BE2C (cell line): ENCODE results near the gene FUT6. TPM values are rescaled to one million over a fixed set of nuclear protein-coding genes. Genes with fewer than 3 reads are reported as not detected.
"Not testable (repeated sequence)": the region's sequence is repeated elsewhere in the genome, so short reads cannot be mapped to it uniquely, and the experiment has no call there.

ENCODE experiments used
- DNase-seq: peaks from one replicate; pipeline ENCODE4 v3.0.0-alpha.2; 2020
- H3K27me3 ChIP-seq: fragments of 250-450 bp; sonication (Bioruptor Pico); 2 replicates; pipeline ENCODE4 v1.5.1; 2020; ENCODE audit warnings: mild to moderate bottlenecking
- H3K36me3 ChIP-seq: fragments of 250-450 bp; sonication (Bioruptor Pico); 2 replicates; pipeline ENCODE4 v1.5.1; 2020; ENCODE audit warnings: mild to moderate bottlenecking
- H3K4me1 ChIP-seq: fragments of 250-450 bp; sonication (Bioruptor Pico); 2 replicates; pipeline ENCODE4 v1.5.1; 2020
- H3K4me3 ChIP-seq: 2 replicates; pipeline ENCODE4 v1.5.1; 2011; ENCODE audit warnings: low read depth, low read length
- H3K9me3 ChIP-seq: fragments of 250-450 bp; sonication (Bioruptor Pico); 2 replicates; pipeline ENCODE4 v1.5.1; 2020
- polyA plus RNA-seq: library from polyadenylated mRNA; unstranded; fragments of >200 nt; gene quantifications from one replicate; pipeline ENCODE4 v1.2.1, GENCODE V29; 2012; ENCODE audit warnings: low read depth, missing spikeins; ENCODE audit not compliant: insufficient read length, insufficient read depth
- TF ChIP-seq, protein P1 (sequence below): IDR thresholded peaks from 2 replicates; pipeline ENCODE4 v1.5.1; 2012; ENCODE audit warnings: mild to moderate bottlenecking, low read depth, low read length

The FUT6 gene, protein sequence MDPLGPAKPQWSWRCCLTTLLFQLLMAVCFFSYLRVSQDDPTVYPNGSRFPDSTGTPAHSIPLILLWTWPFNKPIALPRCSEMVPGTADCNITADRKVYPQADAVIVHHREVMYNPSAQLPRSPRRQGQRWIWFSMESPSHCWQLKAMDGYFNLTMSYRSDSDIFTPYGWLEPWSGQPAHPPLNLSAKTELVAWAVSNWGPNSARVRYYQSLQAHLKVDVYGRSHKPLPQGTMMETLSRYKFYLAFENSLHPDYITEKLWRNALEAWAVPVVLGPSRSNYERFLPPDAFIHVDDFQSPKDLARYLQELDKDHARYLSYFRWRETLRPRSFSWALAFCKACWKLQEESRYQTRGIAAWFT
- polyA plus RNA-seq, result not detected

DNA sequence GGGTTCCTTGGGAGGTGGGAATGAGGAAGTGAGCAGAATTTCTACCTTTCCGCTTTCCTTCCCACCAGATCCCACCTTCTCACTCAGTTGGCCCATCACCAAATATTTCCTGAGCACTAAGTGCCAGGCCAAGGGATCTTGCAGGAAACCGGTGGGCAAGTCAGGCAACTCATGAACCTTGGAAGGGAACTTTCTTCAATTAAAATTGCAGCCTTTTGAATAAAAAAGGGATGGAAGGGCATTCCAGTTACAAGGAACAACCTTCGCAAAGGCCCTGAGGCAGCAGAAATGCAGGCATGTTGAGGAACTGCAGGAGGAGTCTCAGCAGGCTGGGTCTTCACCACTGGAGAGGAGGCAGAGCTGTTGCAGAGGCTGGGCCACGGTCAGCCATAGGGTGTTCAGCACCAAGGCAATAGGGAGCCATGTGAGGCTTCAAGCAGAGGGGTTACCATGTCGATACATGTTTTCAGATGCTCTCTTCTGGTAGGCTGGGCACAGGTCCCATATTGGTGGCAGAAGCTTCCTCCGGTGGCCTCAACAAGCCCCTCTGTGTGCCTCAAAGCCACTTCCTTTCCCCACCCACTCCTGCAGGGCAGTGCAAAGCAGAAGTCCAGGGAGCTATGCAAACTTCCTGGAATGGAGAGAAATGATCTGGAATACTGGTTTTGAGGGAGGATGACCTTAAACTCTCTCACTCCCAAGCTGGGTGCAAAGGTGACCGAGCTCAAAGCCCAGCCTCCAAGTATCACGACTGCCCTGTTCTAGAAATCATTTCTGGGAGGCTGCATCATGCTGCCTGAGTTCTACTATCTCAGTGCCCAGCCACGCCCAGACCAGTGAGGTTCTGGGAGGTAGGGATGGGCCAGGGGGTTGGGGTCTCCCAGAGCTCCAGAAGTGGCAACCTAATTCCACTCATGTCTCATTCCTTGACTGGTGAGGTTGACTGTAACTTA lies at the start of gene FUT6:
Gene FUT6 (minus strand): TSS at position 638 of the 953 bp plus-strand sequence. CDS start 7,135 bp downstream, outside the sequence.
- H3K4me1 ChIP-seq, result no peaks in the 10 kb centered on the region
- no peaks in the 10 kb centered on the region; the same call in 1 of the 2 replicates for H3K9me3 ChIP-seq
- no peaks in the 10 kb centered on the region for H3K27me3 ChIP-seq
- H3K36me3 ChIP-seq, result no peaks in the 10 kb centered on the region
- H3K4me3 ChIP-seq, result no peak within 1 kb of the TSS
- no peak for DNase-seq
- TF ChIP-seq, protein P1, sequence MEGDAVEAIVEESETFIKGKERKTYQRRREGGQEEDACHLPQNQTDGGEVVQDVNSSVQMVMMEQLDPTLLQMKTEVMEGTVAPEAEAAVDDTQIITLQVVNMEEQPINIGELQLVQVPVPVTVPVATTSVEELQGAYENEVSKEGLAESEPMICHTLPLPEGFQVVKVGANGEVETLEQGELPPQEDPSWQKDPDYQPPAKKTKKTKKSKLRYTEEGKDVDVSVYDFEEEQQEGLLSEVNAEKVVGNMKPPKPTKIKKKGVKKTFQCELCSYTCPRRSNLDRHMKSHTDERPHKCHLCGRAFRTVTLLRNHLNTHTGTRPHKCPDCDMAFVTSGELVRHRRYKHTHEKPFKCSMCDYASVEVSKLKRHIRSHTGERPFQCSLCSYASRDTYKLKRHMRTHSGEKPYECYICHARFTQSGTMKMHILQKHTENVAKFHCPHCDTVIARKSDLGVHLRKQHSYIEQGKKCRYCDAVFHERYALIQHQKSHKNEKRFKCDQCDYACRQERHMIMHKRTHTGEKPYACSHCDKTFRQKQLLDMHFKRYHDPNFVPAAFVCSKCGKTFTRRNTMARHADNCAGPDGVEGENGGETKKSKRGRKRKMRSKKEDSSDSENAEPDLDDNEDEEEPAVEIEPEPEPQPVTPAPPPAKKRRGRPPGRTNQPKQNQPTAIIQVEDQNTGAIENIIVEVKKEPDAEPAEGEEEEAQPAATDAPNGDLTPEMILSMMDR, result no peak

DNA sequence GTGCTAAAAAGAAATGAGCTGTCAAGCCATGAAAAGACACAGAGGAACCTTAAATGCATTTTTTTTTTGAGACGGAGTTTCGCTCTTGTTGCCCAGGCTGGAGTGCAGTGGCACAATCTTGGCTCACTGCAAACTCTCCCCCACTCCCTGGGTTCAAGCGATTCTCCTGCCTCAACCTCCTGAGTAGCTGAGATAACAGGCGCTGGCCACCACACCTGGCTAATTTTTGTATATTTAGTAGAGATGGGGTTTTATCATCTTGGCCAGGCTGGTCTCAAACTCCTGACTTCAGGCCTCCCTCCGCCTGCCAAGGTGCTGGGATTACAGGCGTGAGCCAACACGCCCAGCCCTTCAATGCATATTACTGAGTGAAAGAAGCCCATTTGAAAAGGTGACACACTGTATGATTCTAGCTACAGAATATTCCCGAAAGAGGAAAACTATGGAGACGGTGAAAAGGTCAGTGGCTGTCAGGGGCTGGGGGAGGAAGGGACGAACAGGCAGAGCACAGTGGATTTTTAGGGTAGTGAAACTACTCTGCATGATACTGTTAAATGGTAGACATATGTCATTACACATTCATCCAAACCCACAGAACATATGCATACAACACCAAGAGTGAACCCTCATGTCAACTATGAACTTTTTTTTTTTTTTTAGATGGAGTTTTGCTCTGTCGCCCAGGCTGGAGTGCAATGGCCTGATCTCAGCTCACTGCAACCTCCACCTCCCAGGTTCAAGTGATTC lies 44.7 kb upstream of the FUT6 start:
- H3K36me3 ChIP-seq, H3K4me3 ChIP-seq, DNase-seq, H3K4me1 ChIP-seq, H3K27me3 ChIP-seq, H3K9me3 ChIP-seq: not testable (repeated sequence)

DNA sequence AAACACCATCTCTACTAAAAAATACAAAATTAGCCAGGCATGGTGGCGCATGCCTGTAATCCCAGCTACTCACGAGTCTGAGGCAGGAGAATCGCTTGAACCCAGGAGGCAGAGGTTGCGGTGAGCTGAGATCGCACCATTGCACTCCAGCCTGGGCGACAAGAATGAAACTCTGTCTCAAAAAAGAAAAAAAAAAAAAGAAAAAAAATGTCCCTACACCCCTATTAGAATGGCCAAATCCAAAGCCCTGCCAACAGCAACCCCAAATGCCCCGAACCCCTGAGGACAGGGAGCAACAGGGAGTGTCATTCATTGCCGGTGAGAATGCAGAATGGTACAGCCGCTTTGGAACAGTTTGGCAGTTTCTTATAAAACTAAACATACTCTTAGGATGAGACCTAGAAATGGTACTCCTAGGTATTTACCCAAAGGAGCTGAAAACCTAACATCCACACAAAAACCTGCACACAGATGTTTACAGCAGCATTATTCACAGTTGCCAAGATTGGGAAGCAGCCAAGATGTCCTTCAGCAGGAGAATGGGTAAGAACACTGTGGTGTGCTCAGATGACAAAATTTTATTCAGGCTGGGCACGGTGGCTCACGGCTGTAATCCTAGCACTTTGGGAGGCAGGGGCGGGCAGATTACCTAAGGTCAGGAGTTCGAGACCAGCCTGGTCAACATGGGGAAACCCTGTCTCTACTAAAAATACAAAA lies 43.8 kb upstream of the FUT6 start:
- not testable (repeated sequence) for H3K36me3 ChIP-seq, H3K9me3 ChIP-seq, DNase-seq, H3K27me3 ChIP-seq, H3K4me1 ChIP-seq, H3K4me3 ChIP-seq

DNA sequence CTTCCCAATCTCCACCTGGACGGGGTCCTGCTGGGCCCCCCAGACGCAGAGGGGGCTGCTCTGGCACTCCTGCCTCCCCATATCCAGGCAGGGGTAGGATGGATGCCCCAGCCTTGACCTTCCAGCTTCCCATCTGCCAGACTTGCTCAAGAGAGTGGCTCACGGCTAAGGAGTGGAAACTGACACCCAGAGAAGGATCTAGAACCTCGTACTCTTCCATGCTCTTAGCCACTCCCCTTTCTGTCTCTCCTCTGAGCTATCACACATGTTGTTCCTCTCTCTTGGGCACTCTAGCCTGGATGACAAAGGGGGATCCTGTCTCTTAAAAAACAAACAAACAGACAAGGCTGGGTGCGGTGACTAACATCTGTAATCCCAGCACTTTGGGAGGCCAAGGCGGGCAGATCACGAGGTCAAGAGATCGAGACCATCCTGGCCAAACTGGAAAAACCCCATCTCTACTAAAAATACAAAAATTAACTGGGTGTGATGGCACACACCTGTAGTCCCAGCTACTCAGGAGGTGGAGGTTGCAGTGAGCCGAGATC lies 43.0 kb upstream of the FUT6 start:
- Histone ChIP-seq H3K4me3 (no peak overlapping the region), H3K27me3 (no peaks in the 10 kb centered on the region; the same call in 1 of the 2 replicates), H3K36me3 (no peaks in the 10 kb centered on the region), H3K4me1 (no peaks in the 10 kb centered on the region), H3K9me3 (no peaks in the 10 kb centered on the region)
- TF ChIP-seq, protein P1, result no peak
- no peak for DNase-seq

DNA sequence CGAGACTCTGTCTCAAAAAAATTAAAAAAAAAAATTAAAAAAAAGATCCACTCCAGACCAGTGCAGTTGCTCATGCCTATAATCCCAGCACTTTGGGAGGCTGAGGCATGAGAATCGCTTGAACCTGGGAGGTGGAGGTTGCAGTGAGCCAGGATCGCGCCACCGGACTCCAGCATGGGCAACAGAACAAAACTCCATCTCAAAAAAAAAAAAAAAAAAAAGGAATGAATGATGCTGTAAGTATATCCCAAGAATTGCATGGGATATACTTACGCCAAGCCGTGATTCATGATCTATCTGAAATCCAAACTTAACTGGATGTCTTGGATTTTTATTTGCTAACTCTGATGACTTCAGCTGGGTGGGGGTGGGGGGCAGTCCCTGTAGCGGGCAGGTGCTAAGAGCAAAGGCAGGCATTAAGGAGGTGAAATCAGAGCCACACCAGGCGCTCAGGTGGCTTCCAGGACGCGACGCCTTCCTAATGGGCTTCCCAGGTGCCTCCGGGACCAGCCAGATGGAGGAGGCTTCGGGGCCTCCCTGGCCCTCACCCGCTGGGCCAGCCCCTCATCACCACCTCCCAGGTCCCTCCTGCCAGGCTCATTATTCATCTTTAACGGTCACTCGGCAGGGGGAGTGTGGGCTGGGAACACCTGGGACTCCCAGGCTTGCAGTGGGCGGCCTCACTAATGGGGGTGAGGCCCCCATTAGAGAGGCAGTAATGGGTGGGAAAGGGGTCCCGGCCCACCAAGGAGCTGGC lies 42.2 kb upstream of the FUT6 start:
- DNase-seq, result no peak
- TF ChIP-seq, protein P1, result no peak
- no peaks in the 10 kb centered on the region for H3K4me1 ChIP-seq
- no peak overlapping the region for H3K4me3 ChIP-seq
- no peaks in the 10 kb centered on the region; the same call in 1 of the 2 replicates for H3K27me3 ChIP-seq
- no peaks in the 10 kb centered on the region for H3K36me3 ChIP-seq
- no peaks in the 10 kb centered on the region for H3K9me3 ChIP-seq

DNA sequence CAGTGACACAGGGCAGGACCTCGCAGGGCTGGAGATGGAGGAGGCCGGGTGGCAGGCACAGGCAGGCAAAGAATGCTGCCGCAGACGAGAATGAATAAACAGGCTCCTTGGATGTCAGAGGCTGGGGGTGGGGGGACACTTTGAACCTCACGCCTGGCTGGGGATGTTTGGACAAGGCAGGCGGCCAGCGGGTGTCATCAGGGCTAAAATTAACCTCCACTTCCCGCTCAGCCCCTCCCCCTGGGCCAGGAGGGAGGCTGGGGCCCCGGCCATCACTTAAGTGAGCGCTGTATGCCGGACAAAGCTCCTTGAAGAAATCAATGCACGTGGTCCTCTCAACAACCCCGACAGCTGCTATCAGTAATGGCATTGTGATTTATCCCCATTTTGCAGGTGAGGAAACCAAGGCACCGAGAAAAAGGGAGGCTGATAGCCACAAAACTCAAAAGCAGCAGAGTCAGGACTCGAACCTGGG lies 41.1 kb upstream of the FUT6 start:
- Histone ChIP-seq H3K4me1 (no peaks in the 10 kb centered on the region), H3K36me3 (no peaks in the 10 kb centered on the region), H3K9me3 (no peaks in the 10 kb centered on the region), H3K27me3 (no peaks in the 10 kb centered on the region; the same call in 1 of the 2 replicates), H3K4me3 (no peak overlapping the region)
- no peak for DNase-seq
- TF ChIP-seq, protein P1, result no peak
